Measurements from ENCODE around the gene LPAR2. TPM values are rescaled to one million over a fixed set of nuclear protein-coding genes. Genes with fewer than 3 reads are reported as not detected.

LPAR2 gene
- total RNA-seq, 2 donors from 2014 or later: 35.4 to 122 TPM

GRCh38 chr19:19656451-19657396 is 28.7 kb upstream of the LPAR2 start:
- peaks cover 25 to 29% of the 10 kb centered on the region in 2 donors for H3K36me3 Mint-ChIP-seq
- DNase-seq (ENCODE audit: low spot score in 2 of 2) (no peak), ATAC-seq (no peak)
- H3K9me3 Mint-ChIP-seq: no peaks in the 10 kb centered on the region
- H3K27ac Mint-ChIP-seq: peak overlapping the region in 1 of 2 donors; percentile 63

GRCh38 chr19:19655641-19656343 is 27.8 kb upstream of the LPAR2 start:
- H3K27ac Mint-ChIP-seq: peak overlapping the region in 1 of 2 donors; percentile 63
- DNase-seq (ENCODE audit: low spot score in 2 of 2): no peak
- no peak for ATAC-seq
- H3K9me3 Mint-ChIP-seq: no peaks in the 10 kb centered on the region
- H3K36me3 Mint-ChIP-seq: peaks cover 20 to 21% of the 10 kb centered on the region in 2 donors

- no peak for ATAC-seq
- H3K27ac Mint-ChIP-seq: peak overlapping the region; percentile 13 to 65
- peaks cover 21 to 23% of the 10 kb centered on the region in 2 donors for H3K36me3 Mint-ChIP-seq
- no peak for DNase-seq (ENCODE audit: low spot score in 2 of 2)
- no peaks in the 10 kb centered on the region for H3K9me3 Mint-ChIP-seq
These were observed 27.1 kb upstream of the LPAR2 start for GRCh38 chr19:19655051-19655594.

GRCh38 chr19:19654441-19654840 is 26.4 kb upstream of the LPAR2 start:
- no peaks in the 10 kb centered on the region for H3K9me3 Mint-ChIP-seq
- peak overlapping the region; percentile 13 to 82 for H3K27ac Mint-ChIP-seq
- H3K36me3 Mint-ChIP-seq: peaks cover 19 to 21% of the 10 kb centered on the region in 2 donors
- ATAC-seq (no peak), DNase-seq (ENCODE audit: low spot score in 2 of 2) (no peak)

- DNase-seq (ENCODE audit: low spot score in 2 of 2) (no peak), ATAC-seq (no peak)
- H3K36me3 Mint-ChIP-seq: peaks cover 21 to 22% of the 10 kb centered on the region in 2 donors
- no peak overlapping the region for H3K27ac Mint-ChIP-seq
- no peaks in the 10 kb centered on the region for H3K9me3 Mint-ChIP-seq
These were observed 25.7 kb upstream of the LPAR2 start for GRCh38 chr19:19653597-19654147.

- H3K9me3 Mint-ChIP-seq: no peaks in the 10 kb centered on the region
- ATAC-seq: peak in 1 of 2 donors; percentile 31
These were observed 24.7 kb upstream of the LPAR2 start for GRCh38 chr19:19652482-19653295.

GRCh38 chr19:19651076-19651475 is 23.1 kb upstream of the LPAR2 start:
- DNase-seq (ENCODE audit: low spot score in 2 of 2) (no peak), ATAC-seq (no peak)
- peaks cover 7 to 22% of the 10 kb centered on the region in 2 donors for H3K36me3 Mint-ChIP-seq
- H3K9me3 Mint-ChIP-seq: no peaks in the 10 kb centered on the region
- H3K27ac Mint-ChIP-seq: no peak overlapping the region

More at GRCh38 chr19:19652482-19653295, 24.7 kb upstream of the LPAR2 start:
- Mint-ChIP-seq H3K36me3 (peaks cover 15 to 22% of the 10 kb centered on the region in 2 donors), H3K27ac (no peak overlapping the region)
- no peak for DNase-seq (ENCODE audit: low spot score in 2 of 2)

GRCh38 chr19:19650331-19650730 is 22.3 kb upstream of the LPAR2 start:
- ATAC-seq (no peak), DNase-seq (ENCODE audit: low spot score in 2 of 2) (no peak)
- Mint-ChIP-seq H3K9me3 (no peaks in the 10 kb centered on the region), H3K27ac (peak overlapping the region; percentile 12 to 92), H3K36me3 (peaks cover 7 to 22% of the 10 kb centered on the region in 2 donors)

GRCh38 chr19:19649580-19649995 is 21.6 kb upstream of the LPAR2 start:
- H3K36me3 Mint-ChIP-seq: peaks cover 7 to 22% of the 10 kb centered on the region in 2 donors

GRCh38 chr19:19649155-19649554 is 21.1 kb upstream of the LPAR2 start:
- ATAC-seq (no peak), DNase-seq (ENCODE audit: low spot score in 2 of 2) (no peak)
- no peaks in the 10 kb centered on the region for H3K9me3 Mint-ChIP-seq
- H3K27ac Mint-ChIP-seq: peak overlapping the region; percentile 9 to 86
- peaks cover 7 to 22% of the 10 kb centered on the region in 2 donors for H3K36me3 Mint-ChIP-seq

More at GRCh38 chr19:19649580-19649995, 21.6 kb upstream of the LPAR2 start:
- Mint-ChIP-seq H3K27ac (peak overlapping the region in 1 of 2 donors; percentile 9), H3K9me3 (no peaks in the 10 kb centered on the region)
- DNase-seq (ENCODE audit: low spot score in 2 of 2) (no peak), ATAC-seq (no peak)

GRCh38 chr19:19647037-19647835 is 19.2 kb upstream of the LPAR2 start:
- ATAC-seq: no peak
- DNase-seq (ENCODE audit: low spot score in 2 of 2): no peak
- Mint-ChIP-seq H3K9me3 (no peaks in the 10 kb centered on the region), H3K27ac (peak overlapping the region; percentile 58 to 72), H3K36me3 (peaks cover 10 to 18% of the 10 kb centered on the region in 2 donors)

- no peaks in the 10 kb centered on the region for H3K9me3 Mint-ChIP-seq
- peaks cover 15 to 22% of the 10 kb centered on the region in 2 donors for H3K36me3 Mint-ChIP-seq
- ATAC-seq: no peak
These were observed 17.3 kb upstream of the LPAR2 start for GRCh38 chr19:19645233-19645870.

GRCh38 chr19:19644054-19644388 is 16.0 kb upstream of the LPAR2 start:
- Mint-ChIP-seq H3K36me3 (peaks cover 15% of the 10 kb centered on the region in 2 donors), H3K27ac (peak overlapping the region; percentile 91 to 97), H3K9me3 (no peaks in the 10 kb centered on the region)
- ATAC-seq (no peak), DNase-seq (ENCODE audit: low spot score in 2 of 2) (no peak)

More at GRCh38 chr19:19645233-19645870, 17.3 kb upstream of the LPAR2 start:
- DNase-seq (ENCODE audit: low spot score in 2 of 2): no peak
- peak overlapping the region in 1 of 2 donors; percentile 91 for H3K27ac Mint-ChIP-seq

GRCh38 chr19:19643158-19644053 is 15.4 kb upstream of the LPAR2 start, which contains the start of gene GMIP:
GMIP (minus strand) TSS chr19:19643657; CDS start chr19:19643529, 128 bp downstream.
- peak; percentile 87 to 91 for DNase-seq (ENCODE audit: low spot score in 2 of 2)
- H3K9me3 Mint-ChIP-seq: no peaks in the 10 kb centered on the region
- peak; percentile 82 to 90 for ATAC-seq
- H3K36me3 Mint-ChIP-seq: peaks cover 15 to 18% of the 10 kb centered on the region in 2 donors
- peak within 1 kb of the TSS; percentile 91 to 97 for H3K27ac Mint-ChIP-seq
